HepG2 (cell line): Measurements from ENCODE around the gene IARS2. TPM values are rescaled to one million over a fixed set of nuclear protein-coding genes. Genes with fewer than 3 reads are reported as not detected.
A peak's percentile ranks its signal among the peaks of the same experiment; 100 is the strongest.

Source experiments
- ATAC-seq: fragments of 200-7000 bp; cut with Tn5 transposase; 3 replicates; pipeline ENCODE4 v1.9.1; 2020; ENCODE audit warnings: mild to moderate bottlenecking, moderate library complexity
- BruUV-seq: library from RNA; stranded (reverse); fragments of 400-500 nt; replicated peaks from 2 replicates; lab custom pipeline; 2021; lab: Mats Ljungman, UMichigan
- CTCF ChIA-PET: fragments of 300-600 bp; formaldehyde crosslinking; extraction: SDS; loops from one replicate; lab custom pipeline; 2021; ENCODE audit warnings: low total read pairs, inconsistent platforms, low intra/inter-chr PET ratio; lab: Yijun Ruan, JAX
- POLR2A ChIA-PET: fragments of 350-600 bp; sonication (Branson Sonifier 250); formaldehyde crosslinking; loops from one replicate; lab custom pipeline; 2020; ENCODE audit warnings: antibody characterized with exemption, inconsistent platforms; lab: Yijun Ruan, JAX
- DNase-seq: peaks from one replicate; pipeline ENCODE4 v3.0.0-alpha.2; 2015; ENCODE audit warnings: low spot score
- FAIRE-seq: peaks from 3 replicates; lab custom pipeline; 2011; peaks lifted over from hg19 to GRCh38; lab: Jason Lieb, UNC
- H2AFZ ChIP-seq: one replicate; pipeline ENCODE4 v1.6.1; 2011; ENCODE audit warnings: low read length, inconsistent platforms
- H3K27ac ChIP-seq: fragments of 300-600 bp; 3 replicates; pipeline ENCODE4 v1.8.0; 2011; ENCODE audit warnings: mixed run types, mild to moderate bottlenecking, mixed read lengths, low read length, inconsistent platforms; ENCODE audit not compliant: insufficient read depth; ENCODE audit errors: extremely low read length
- H3K27me3 ChIP-seq, 2 experiments: fragments of 200-600 bp in 1 of 2; 2 replicates in 1 of 2; 3 replicates in 1 of 2; pipeline versions ENCODE4 v1.6.0 to v1.8.0; 2011; ENCODE audit warnings: low read length in 2 of 2, mild to moderate bottlenecking in 2 of 2, moderate library complexity in 2 of 2, inconsistent platforms in 1 of 2; ENCODE audit not compliant: insufficient read depth in 2 of 2, control insufficient read depth in 1 of 2
- H3K36me3 ChIP-seq, 2 experiments: fragments of 200-600 bp in 1 of 2; replicated peaks in 1 of 2; 2 replicates in 1 of 2; 3 replicates in 1 of 2; pipeline versions ENCODE4 v1.5.1 to v1.8.0; 2011; ENCODE audit warnings: low read length in 2 of 2, inconsistent platforms in 1 of 2; ENCODE audit not compliant: insufficient read depth in 2 of 2, control insufficient read depth in 1 of 2
- H3K4me1 ChIP-seq: 2 replicates; pipeline ENCODE4 v1.5.1; 2012; ENCODE audit warnings: low read length, inconsistent platforms; ENCODE audit not compliant: insufficient read depth
- H3K4me2 ChIP-seq: 2 replicates; pipeline ENCODE4 v1.6.0; 2011; ENCODE audit warnings: low read depth, low read length, inconsistent platforms
- H3K4me3 ChIP-seq, 3 experiments: fragments of 200-600 bp in 1 of 3; sonication (generic), shearing (Covaris generic) in 1 of 3; replicated peaks in 1 of 3; 2 replicates each; pipeline ENCODE4 v1.5.1; 2011 to 2016; ENCODE audit warnings: low read length in 3 of 3, inconsistent platforms in 2 of 3, low read depth in 2 of 3, mild to moderate bottlenecking in 2 of 3, control low read depth in 1 of 3, mixed read lengths in 1 of 3; ENCODE audit not compliant: insufficient read depth in 1 of 3
- H3K79me2 ChIP-seq: one replicate; pipeline ENCODE4 v1.6.1; 2011; ENCODE audit warnings: low read length, inconsistent platforms; ENCODE audit not compliant: insufficient read depth
- H3K9ac ChIP-seq: 2 replicates; pipeline ENCODE4 v1.6.0; 2011; ENCODE audit warnings: mild to moderate bottlenecking, low read depth, low read length, inconsistent platforms; ENCODE audit not compliant: insufficient read depth
- H3K9me3 ChIP-seq: 2 replicates; pipeline ENCODE4 v1.5.1; 2012; ENCODE audit warnings: mild to moderate bottlenecking, low read length
- H4K20me1 ChIP-seq: 2 replicates; pipeline ENCODE4 v1.6.0; 2011; ENCODE audit warnings: inconsistent platforms, mild to moderate bottlenecking, low read length, moderate library complexity; ENCODE audit not compliant: insufficient read depth
- ATF7 ChIP-seq, 2 experiments: fragments of 450-650 bp in 1 of 2; sonication (generic) in 1 of 2; formaldehyde crosslinking in 1 of 2; IDR thresholded peaks; 2 replicates each; pipeline versions ENCODE4 v1.4.0 to v1.6.1; 2016 to 2020; ENCODE audit warnings: antibody characterized with exemption in 1 of 2, mild to moderate bottlenecking in 1 of 2, missing genetic modification reagents in 1 of 2
- CCAR2 ChIP-seq: fragments of 200-400 bp; formaldehyde crosslinking; optimal IDR thresholded peaks from 2 replicates; pipeline ENCODE3; 2018; ENCODE audit warnings: low read depth, mild to moderate bottlenecking, low read length, moderate library complexity
- HNRNPUL1 ChIP-seq: fragments of 200-400 bp; formaldehyde crosslinking; IDR thresholded peaks from 2 replicates; pipeline ENCODE4 v1.6.1; 2017; ENCODE audit warnings: low read depth, mild to moderate bottlenecking, low read length, moderate library complexity
- NFYC ChIP-seq: IDR thresholded peaks from 2 replicates; pipeline ENCODE4 v1.6.1; 2016; ENCODE audit warnings: missing genetic modification reagents, missing compliant biosample characterization
- RFX5 ChIP-seq: IDR thresholded peaks from 2 replicates; pipeline ENCODE4 v1.6.1; 2011; ENCODE audit warnings: low read depth, low read length, improper control_type of control experiment
- SOX5 ChIP-seq: IDR thresholded peaks from 2 replicates; pipeline ENCODE4 v1.6.1; 2016; ENCODE audit warnings: borderline replicate concordance
- ZEB1 ChIP-seq: IDR thresholded peaks from 2 replicates; pipeline ENCODE4 v1.6.1; 2012; ENCODE audit warnings: mild to moderate bottlenecking, low read depth, inconsistent platforms; ENCODE audit not compliant: insufficient replicate concordance
- ZNF121 ChIP-seq: sonication (generic); formaldehyde crosslinking; IDR thresholded peaks from 2 replicates; pipeline ENCODE4 v1.5.0; 2020; ENCODE audit warnings: mild to moderate bottlenecking, missing genetic modification reagents
- ZNF878 ChIP-seq: sonication (generic); formaldehyde crosslinking; IDR thresholded peaks from 2 replicates; pipeline ENCODE4 v1.8.1; 2023; ENCODE audit warnings: mild to moderate bottlenecking, missing genetic modification reagents, moderate library complexity
- WGBS: methylation state at CpG from one replicate; pipeline ENCODE4 v1.1.6; 2017; ENCODE audit warnings: low lambda C conversion rate; 5-methylcytosine and 5-hydroxymethylcytosine counted together
- in situ Hi-C: cut with HindIII; loops from 2 replicates; pipeline ENCODE4 v1.10.0; 2017; ENCODE audit warnings: low pct_unique_long_range_greater_than_20kb; ENCODE audit not compliant: extremely low pct_ligation_motif_present
- intact Hi-C: fragments of 100-400 bp; cut with micrococcal nuclease; formaldehyde crosslinking; loops from one replicate; pipeline ENCODE4 v1.10.0; 2022; ENCODE audit not compliant: unreplicated experiment
- polyA plus RNA-seq, 8 experiments: library from polyadenylated mRNA; depleted of rRNA in 3 of 8; stranded (reverse) in 7 of 8; unstranded in 1 of 8; fragments of >200 nt; fragmentation: Illumina TruSeq in 4 of 8; extraction: Trizol in 4 of 8; gene quantifications; 2 replicates each; pipeline versions ENCODE4 v1.2.1 to v1.2.3, GENCODE V29; 2011 to 2016; ENCODE audit warnings: low read depth in 4 of 8, missing spikeins in 1 of 8, mixed read lengths in 1 of 8; ENCODE audit not compliant: insufficient read depth in 1 of 8
- total RNA-seq, 5 experiments: library from RNA; depleted of rRNA; stranded (reverse); fragments of >200 nt; fragmentation: Illumina TruSeq; extraction: Trizol; gene quantifications; 2 replicates each; pipeline ENCODE4 v1.2.3, GENCODE V29; 2016; ENCODE audit warnings: low read depth in 1 of 5

Gene IARS2
- total and polyA plus RNA-seq, 2 of the 13 experiments (the other 11 are each of a cell fraction or from before 2014, with no cell fraction given) = 28.6 to 122 TPM

DNA sequence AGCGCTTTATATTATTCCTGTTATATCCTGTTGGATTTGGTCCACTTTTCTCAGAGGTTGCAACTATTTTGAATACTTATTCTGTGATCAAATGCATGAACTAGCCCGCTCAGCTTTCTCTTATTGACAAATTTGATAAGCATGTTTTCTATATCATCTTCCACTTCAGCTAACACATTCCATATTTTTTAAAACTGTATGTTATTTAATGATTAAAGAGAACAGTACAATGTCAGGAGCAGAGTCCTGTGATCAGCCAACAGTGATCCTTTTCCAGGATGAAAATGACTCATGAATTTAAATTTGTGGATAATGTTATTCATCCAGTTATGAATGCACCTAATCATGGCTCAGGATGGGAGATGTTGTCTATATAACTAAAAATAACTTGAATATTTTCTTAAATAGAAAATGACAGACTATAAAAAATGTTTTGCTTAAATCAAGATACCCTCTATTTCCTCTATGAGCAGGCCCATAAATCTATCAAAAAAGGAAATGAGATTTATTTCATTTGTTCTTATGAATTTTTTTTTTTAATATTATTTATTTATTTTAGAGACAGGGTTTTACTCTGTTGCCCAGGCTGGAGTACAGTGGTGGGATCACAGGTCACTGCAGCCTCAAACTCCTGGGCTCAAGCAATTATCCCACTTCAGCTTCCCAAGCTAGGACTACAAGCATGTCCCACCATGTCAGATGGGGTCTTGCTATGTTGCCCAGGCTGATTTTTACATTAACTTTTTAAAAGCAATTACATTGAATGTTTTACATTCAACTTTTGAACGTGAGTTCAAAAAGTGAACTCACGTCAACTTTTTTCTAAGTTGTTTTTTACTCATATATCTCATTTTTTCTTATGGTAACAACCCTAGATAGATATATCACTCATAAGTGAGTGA is 16.8 kb upstream of the IARS2 start:
- CTCF ChIA-PET = no interaction called here
- POLR2A ChIA-PET = no interaction called here
- Histone ChIP-seq H3K4me2 (no peak overlapping the region), H3K79me2 (peaks cover 2% of the 10 kb centered on the region), H2AFZ (no peak overlapping the region), H3K27me3 (no peaks in the 10 kb centered on the region), H3K9ac (no peak overlapping the region), H3K36me3 (peaks cover 3 to 21% of the 10 kb centered on the region in 2 experiments; a peak in 4 of 5 replicates), H3K4me1 (no peaks in the 10 kb centered on the region), H3K9me3 (no peaks in the 10 kb centered on the region), H3K27ac (no peak overlapping the region), H3K4me3 (no peak overlapping the region), H4K20me1 (no peaks in the 10 kb centered on the region)
- ATAC-seq (no peak), DNase-seq (no peak), FAIRE-seq (no peak)
- over 99% methylated on average over 4 of the region's 4 CpGs for WGBS
- in situ Hi-C loops (no loop called here), intact Hi-C loops (no loop called here)
- no TSS peak for BruUV-seq
- no peak for TF ChIP-seq RFX5
- 0 out of 2 replicates have a peak, but pooled peaks have one; percentile 34 for TF ChIP-seq ZNF121
- no peak for TF ChIP-seq CCAR2

- H3K79me2 ChIP-seq = peaks cover 2% of the 10 kb centered on the region
- H3K4me1 ChIP-seq = no peaks in the 10 kb centered on the region
- ATAC-seq = no peak
- ChIA-PET POLR2A (no interaction called here), CTCF (no interaction called here)
- H3K27ac ChIP-seq = no peak overlapping the region
- in situ Hi-C loops (no loop called here), intact Hi-C loops (no loop called here)
- DNase-seq = no peak
- no peak overlapping the region for H3K9ac ChIP-seq
- no peak for FAIRE-seq
- no peak overlapping the region for H3K4me3 ChIP-seq
- BruUV-seq = no TSS peak
- 95% methylated on average over 3 of the region's 3 CpGs for WGBS
- H2AFZ ChIP-seq = no peak overlapping the region
- H4K20me1 ChIP-seq = no peaks in the 10 kb centered on the region
- no peaks in the 10 kb centered on the region for H3K9me3 ChIP-seq
- no peaks in the 10 kb centered on the region for H3K27me3 ChIP-seq
- H3K4me2 ChIP-seq = no peak overlapping the region
- peaks cover 0 to 14% of the 10 kb centered on the region in 2 experiments; a peak in 2 of 5 replicates for H3K36me3 ChIP-seq
- TF ChIP-seq ZNF878 (no peak), ZEB1 (no peak), HNRNPUL1 (no peak), ATF7 (IDR thresholded peaks at IDR 0.05) (no peak), ATF7 (CRISPR knock-in tag; IDR thresholded peaks at IDR 0.05) (no peak), SOX5 (no peak), NFYC (CRISPR knock-in tag) (no peak)
These were observed 16.0 kb upstream of the IARS2 start for GRCh38 chr1:220077887-220078286.
